ENCODE results near the gene EXOSC7.

DNA sequence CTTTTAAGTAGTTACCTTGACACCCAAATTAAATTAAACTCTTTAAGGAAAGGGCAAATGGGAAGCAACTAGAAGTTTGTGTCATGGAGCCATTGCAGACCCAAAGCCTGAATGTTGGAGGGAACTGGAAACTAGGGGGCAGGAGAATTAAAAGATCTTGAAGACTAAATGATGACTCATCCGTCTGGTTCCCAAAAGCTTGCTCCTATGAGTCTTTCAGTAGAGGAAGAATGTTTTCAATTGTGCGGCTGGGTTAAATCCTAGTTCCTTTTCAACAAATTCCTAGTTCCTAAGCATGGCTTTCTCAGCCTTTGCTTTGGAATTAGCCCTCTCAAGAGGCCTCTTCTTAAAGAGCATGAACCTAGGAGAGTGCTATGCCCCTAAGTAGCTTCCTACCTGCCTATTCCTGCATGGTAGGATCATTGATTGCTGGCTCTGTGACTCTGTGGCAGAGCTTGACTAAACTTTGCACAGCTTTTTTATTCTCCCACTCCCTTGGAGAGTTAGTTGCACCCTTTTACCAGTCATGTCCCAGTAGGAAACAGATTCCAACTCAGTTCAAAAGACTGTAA is 67.8 kb downstream of the EXOSC7 start:
- TF ChIP-seq, protein P1, sequence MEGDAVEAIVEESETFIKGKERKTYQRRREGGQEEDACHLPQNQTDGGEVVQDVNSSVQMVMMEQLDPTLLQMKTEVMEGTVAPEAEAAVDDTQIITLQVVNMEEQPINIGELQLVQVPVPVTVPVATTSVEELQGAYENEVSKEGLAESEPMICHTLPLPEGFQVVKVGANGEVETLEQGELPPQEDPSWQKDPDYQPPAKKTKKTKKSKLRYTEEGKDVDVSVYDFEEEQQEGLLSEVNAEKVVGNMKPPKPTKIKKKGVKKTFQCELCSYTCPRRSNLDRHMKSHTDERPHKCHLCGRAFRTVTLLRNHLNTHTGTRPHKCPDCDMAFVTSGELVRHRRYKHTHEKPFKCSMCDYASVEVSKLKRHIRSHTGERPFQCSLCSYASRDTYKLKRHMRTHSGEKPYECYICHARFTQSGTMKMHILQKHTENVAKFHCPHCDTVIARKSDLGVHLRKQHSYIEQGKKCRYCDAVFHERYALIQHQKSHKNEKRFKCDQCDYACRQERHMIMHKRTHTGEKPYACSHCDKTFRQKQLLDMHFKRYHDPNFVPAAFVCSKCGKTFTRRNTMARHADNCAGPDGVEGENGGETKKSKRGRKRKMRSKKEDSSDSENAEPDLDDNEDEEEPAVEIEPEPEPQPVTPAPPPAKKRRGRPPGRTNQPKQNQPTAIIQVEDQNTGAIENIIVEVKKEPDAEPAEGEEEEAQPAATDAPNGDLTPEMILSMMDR (IDR thresholded peaks at IDR 0.05), result no peak
- TF ChIP-seq POLR2A (IDR thresholded peaks at IDR 0.05), result no peak

Data from adrenal gland (tissue), 5 donors.